Thyroid gland (tissue), 4 donors: ENCODE results near the gene RAP1GAP.

Experiments used
- POLR2A ChIP-seq, 2 donors: fragments of 450-650 bp; IDR thresholded peaks; one replicate each; pipeline ENCODE4 v1.6.1; 2017; ENCODE audit warnings: antibody characterized with exemption in 2 of 2, mild to moderate bottlenecking in 2 of 2, moderate library complexity in 1 of 2
- TF ChIP-seq, protein P1 (sequence below), 6 experiments: fragments of 200-600 bp in 3 of 6; fragments of 450-650 bp in 3 of 6; sonication (generic) in 3 of 6; IDR thresholded peaks; one replicate each; pipeline ENCODE4 v1.5.1; 2016 to 2019; ENCODE audit warnings: antibody characterized with exemption in 6 of 6, mild to moderate bottlenecking in 2 of 6, inconsistent platforms in 1 of 6, moderate library complexity in 1 of 6

- no peak for TF ChIP-seq POLR2A (IDR thresholded peaks at IDR 0.05)
- TF ChIP-seq, protein P1, sequence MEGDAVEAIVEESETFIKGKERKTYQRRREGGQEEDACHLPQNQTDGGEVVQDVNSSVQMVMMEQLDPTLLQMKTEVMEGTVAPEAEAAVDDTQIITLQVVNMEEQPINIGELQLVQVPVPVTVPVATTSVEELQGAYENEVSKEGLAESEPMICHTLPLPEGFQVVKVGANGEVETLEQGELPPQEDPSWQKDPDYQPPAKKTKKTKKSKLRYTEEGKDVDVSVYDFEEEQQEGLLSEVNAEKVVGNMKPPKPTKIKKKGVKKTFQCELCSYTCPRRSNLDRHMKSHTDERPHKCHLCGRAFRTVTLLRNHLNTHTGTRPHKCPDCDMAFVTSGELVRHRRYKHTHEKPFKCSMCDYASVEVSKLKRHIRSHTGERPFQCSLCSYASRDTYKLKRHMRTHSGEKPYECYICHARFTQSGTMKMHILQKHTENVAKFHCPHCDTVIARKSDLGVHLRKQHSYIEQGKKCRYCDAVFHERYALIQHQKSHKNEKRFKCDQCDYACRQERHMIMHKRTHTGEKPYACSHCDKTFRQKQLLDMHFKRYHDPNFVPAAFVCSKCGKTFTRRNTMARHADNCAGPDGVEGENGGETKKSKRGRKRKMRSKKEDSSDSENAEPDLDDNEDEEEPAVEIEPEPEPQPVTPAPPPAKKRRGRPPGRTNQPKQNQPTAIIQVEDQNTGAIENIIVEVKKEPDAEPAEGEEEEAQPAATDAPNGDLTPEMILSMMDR (IDR thresholded peaks at IDR 0.05): no peak
These were observed 75.9 kb downstream of the RAP1GAP start for GRCh38 chr1:21593231-21593630.
